Activated CD8-positive, alpha-beta memory T cell treated with anti-CD3 and anti-CD28 coated beads for 4 hours (primary cell): ENCODE data around the gene PPP4R2.
"Not testable (repeated sequence)": the region's sequence is repeated elsewhere in the genome, so short reads cannot be mapped to it uniquely, and the experiment has no call there.

Experiments
- DNase-seq, 2 donors: peaks; one replicate each; pipeline ENCODE4 v3.0.0-alpha.2; 2020; ENCODE audit warnings: low read depth in 2 of 2

Gene PPP4R2

GRCh38 chr3:72976281-72976741 lies 20.3 kb upstream of the PPP4R2 start:
- no peak for DNase-seq

DNA sequence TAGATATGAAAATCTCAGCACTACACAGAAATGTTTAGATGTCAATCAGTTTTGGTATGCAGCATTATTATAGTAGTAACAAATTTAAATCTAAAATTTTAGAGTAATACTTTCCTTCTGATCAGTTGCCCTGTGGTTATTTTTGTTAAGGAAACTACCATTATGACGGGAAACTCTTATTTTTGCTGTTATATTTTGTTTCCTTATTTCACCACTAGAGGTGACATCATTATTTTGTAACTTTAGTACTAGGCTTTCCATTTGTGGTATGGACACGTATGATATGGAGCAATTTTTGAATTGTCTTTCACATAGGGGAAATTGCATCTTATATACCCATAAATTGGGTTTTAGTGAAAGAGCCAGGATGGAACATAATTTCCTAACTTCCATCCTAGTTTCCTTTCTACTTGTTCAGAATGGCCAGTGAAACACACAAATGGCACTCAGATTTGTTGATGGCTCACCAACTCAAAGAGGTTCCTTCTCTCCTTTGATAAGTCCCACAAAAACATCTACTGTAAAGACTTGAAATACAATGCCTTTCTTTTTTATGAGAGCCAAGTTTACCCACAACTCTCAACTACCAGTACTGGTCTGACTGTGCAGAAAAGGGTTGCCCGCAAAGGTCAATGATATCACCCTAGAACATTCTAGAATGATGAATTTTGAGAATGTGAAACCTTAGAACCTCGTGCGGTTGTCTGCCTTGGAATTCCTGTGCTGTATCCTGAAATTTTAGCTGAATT lies 19.4 kb upstream of the PPP4R2 start:
- DNase-seq, result no peak

- DNase-seq, result no peak
Observed at GRCh38 chr3:72982609-72983366, 13.8 kb upstream of the PPP4R2 start.

- no peak for DNase-seq
Observed at GRCh38 chr3:72985576-72985975, 11.0 kb upstream of the PPP4R2 start.

GRCh38 chr3:72990701-72991395 lies 5.8 kb upstream of the PPP4R2 start:
- DNase-seq, result no peak

DNA sequence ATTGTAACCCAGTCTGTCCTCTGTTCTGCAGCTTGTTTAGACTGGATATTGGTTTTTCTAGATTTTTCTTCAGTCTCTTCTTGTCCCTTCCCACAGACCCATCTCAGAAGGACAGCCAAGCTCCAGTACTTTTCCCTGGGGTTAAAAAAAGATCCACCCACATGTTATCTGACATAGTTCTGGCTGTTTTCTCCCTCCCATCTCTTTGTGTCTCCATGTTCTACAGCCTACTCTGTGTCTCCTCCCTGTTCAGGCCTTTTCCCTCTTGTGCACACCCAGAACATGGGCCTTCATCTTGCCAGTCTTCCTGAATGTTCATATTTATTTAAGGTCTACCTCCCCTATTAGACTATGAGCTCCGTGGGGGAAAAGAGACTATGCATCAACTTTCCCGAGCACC lies 5.1 kb upstream of the PPP4R2 start:
- no peak for DNase-seq

GRCh38 chr3:72993391-72993790 lies 3.2 kb upstream of the PPP4R2 start:
- no peak for DNase-seq

DNA sequence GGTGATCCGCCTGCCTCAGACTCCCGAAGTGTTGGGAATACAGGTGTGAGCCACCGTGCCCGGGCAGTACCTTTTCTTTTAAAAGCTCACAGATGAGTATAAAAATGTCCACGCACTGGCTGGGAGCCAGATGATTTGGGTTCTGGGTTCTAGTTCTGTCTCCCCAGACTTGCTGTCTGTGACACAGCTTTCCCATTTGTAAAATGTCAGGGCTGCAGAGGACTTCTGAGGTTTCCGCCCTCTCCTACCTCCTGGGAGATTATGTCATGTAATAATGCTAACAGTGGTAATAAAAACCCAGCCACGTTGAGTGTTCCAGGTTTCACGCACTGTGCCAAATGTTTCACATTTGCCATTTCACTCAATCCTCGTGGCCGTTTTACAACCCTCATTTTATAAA lies 1.3 kb upstream of the PPP4R2 start:
- no peak for DNase-seq

DNA sequence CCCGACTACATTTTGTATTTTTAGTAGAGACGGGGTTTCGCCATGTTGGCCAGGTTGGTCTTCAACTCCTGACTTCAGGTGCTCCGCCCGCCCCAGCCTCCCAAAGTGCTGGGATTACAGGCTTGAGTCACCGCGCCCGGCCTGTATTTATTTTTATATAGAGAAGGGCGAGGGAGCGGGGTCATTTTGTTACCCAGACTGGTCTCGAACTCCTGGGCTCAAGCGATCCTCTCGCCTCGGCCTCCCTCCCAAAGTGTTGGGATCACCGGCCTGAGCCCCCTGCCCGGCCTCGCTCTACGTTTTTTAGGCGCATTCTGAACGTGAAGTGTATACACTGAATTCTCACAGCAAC lies 514 bp upstream of the PPP4R2 start:
- no peak for DNase-seq

GRCh38 chr3:72997421-72997961 lies 880 bp downstream of the PPP4R2 start:
- peak; percentile 6 to 15 for DNase-seq

- no peak for DNase-seq
Observed at GRCh38 chr3:72998466-72998865, 1.9 kb downstream of the PPP4R2 start.

DNA sequence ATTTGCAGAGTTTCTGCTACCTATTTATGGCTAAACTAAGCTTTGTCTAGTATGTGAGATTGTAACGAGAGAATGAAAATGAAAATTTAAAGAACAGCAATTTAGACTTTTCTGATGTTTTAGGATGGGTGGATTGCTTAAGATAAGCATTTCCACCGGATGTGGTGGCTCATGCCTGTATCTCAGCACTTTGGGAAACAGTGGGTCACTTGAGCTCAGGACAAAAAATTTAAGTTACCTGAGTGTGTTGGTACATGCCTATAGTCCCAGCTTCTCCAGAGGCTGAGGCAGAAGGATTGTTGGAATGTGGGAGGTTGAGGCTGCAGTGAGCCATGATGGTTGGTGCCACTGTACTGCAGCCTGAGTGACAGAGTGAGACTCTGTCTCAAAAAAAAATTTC lies 3.3 kb downstream of the PPP4R2 start:
- DNase-seq, result peak in 1 of 2 donors; percentile 6

DNA sequence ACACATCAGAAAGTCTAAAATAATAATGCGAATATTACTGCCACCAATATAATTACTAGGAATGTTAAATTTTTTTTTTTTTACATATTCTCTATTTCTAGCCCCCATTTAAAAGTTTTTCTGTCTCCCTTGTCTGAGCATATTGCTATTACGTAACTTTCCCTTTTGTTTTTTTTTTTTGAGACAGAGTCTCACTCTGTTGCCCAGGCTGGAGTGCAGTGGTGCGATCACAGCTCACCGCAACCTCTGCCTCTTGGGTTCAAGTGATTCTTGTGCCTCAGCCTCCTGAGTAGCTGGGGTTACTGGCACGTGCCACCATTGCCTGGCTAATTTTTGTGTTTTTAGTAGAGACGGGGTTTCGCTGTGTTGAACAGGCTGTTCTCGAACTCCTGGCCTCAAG lies 6.4 kb downstream of the PPP4R2 start:
- DNase-seq, result not testable (repeated sequence)

- no peak for DNase-seq
Observed at GRCh38 chr3:73004316-73004715, 7.7 kb downstream of the PPP4R2 start.

GRCh38 chr3:73007992-73008712 lies 11.5 kb downstream of the PPP4R2 start:
- no peak for DNase-seq

DNA sequence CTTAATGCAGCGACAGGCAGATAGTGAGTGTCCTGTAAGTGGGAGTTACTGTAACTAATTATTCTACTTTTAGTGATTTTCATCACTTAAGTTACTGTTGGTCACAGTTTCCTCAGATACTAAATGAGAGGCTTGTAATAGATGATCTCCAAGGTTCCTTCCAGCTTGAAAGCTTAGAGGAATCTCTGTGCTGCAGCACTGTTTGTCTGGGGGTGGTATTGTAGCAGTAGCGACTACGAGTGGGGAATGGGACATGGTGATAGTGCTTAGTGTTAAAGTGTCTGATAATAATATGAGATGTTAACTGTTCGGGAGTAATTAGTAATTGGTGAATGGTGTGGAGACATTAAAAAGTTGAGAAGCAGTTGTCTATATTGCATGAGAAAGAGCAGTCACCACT lies 12.4 kb downstream of the PPP4R2 start:
- DNase-seq, result no peak

- no peak for DNase-seq
Observed at GRCh38 chr3:73009750-73010149, 13.1 kb downstream of the PPP4R2 start.

DNA sequence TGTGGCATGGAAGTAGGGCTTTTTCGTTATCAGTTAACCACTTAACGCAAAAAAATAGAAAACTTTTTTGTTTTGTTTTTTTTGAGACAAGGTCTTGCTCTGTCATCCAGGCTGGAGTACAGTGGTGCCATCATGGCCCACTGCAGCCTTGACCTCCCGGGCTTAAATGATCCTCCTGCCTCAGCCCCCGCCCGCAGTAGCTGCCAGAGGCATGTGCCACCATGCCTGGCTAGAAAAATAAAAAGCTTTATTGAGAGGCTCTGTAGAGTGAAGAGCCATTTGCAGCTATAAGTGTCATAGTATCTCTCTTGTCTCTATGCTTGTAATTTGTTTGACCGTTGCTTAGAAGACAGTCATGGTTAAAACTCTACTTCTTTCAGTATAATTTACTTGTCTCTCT lies 13.5 kb downstream of the PPP4R2 start:
- DNase-seq, result no peak

DNA sequence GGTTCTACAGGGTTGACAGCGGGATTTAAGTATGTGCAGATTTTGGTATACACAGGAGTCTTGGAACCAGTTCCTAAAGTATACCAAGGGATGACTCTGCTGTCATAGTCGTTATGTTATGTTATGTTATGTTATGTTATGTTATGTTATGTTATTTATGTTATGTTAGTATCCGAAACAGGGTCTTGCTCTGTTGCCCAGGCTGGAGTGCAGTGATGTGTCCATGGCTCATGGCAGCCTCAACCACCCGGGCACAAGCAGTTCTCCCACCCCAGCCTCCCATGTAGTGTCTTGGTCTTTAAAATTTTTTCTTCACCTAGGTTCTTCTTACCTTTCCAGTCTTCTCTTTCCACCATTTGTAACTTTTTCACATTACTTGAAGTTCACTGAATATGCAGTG lies 21.7 kb downstream of the PPP4R2 start:
- DNase-seq, result no peak

GRCh38 chr3:73018790-73019441 lies 22.3 kb downstream of the PPP4R2 start:
- DNase-seq, result no peak

- no peak for DNase-seq
Observed at GRCh38 chr3:73021301-73021835, 24.8 kb downstream of the PPP4R2 start.
